GM19099 (cell line): ENCODE results near the gene INPP5A.

Experiments
- POLR2A ChIP-seq: IDR thresholded peaks from 3 replicates; pipeline ENCODE4 v1.6.1; 2011; ENCODE audit warnings: low read depth; ENCODE audit not compliant: insufficient read length; ENCODE audit errors: extremely low read depth

INPP5A gene

DNA sequence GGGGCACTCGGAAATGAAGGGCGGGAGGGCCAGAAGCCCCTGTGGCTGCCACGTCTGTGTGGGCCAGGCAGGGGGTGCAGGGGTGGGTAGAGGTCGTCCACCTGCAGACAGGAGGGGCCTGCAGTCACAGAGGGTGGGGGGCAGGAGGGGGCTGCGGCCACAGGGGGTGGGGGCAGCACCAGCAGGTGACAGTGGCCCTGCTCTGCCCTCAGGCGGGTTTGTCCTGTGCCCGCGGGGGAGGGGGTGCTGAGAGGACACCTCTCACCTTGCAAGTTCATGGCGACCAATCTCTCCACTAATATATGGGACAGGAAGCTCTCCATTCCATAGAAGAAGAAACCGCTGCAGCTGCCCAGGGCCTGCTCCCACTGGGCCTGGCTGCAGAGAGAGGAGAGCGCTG is 274.9 kb downstream of the INPP5A start:
- no peak for TF ChIP-seq POLR2A

DNA sequence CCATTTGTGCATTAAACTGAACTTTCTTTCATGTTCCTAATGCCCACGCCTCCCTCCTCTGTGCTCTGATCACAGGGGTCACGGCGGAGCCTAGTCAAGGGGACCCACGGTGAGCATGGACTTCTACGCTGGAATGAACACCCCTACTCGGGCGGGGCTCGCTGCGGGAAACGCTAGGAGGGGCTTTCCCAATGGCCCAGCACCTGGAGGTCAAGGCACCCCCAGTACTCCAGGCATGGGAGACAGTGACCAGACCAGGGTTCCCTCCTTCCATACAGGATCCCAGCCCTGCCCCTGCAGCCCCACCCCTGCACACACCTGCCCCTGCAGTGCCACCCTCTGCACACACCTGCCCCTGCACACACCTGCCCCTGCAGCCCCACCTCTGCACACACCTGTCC is 275.4 kb downstream of the INPP5A start:
- TF ChIP-seq POLR2A = no peak

DNA sequence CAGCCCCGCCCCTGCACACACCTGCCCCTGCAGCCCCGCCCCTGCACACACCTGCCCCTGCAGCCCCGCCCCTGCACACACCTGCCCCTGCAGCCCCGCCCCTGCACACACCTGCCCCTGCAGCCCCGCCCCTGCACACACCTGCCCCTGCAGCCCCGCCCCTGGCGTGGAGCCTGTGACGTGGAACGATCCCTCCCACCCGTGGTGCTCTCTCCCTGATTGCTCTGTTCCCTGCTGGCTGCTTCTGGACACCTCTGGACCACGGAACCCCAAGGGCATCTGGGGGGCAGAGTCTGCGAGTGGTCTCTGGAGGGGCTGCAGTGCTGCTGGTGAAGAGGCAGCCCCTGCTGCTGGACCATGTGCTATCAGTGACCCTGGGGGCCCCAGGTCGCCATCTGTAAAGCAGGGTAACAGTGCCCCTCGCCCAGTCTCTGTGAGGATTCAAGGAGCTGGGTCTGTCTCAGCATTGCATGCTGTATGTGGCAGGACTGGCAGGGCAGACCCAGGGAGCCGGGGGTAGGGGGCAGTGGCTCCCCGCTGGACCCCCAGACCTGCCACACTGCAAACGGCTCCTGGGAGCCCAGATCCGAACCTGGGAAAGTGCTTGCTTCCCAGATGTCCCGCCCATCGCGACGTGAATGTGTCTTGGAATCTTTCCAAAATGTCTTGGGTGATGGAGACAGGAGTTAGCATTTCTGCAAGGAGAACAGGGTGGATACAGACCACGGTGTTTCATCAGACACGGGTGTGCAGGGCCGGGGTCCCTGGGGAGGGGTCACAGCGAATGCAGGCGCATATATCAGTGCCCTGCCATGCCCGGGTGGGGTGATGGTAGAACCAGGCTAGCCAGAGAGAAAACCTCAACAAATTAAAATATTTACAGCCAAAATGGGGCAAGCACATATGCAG is 276.2 kb downstream of the INPP5A start:
- TF ChIP-seq POLR2A = no peak

DNA sequence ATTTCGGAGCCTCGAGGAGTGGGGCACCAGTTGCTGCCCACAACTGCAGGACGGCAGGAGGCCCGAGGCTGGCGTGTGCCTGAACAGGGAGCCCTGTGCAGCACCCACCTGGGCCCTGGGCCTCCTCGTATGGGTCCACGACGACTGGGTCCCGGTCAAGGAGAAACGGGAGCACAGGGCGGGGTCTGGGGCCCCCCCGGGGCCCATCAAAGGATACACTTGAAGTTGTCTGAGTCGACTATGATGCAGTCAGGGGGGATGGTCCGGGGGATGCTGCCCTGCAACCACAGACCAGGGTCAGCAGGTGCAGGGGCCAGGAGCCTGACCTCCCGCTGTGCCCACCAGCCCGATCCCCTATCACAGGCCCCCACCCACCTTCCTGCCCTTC is 276.9 kb downstream of the INPP5A start:
- TF ChIP-seq POLR2A = no peak

DNA sequence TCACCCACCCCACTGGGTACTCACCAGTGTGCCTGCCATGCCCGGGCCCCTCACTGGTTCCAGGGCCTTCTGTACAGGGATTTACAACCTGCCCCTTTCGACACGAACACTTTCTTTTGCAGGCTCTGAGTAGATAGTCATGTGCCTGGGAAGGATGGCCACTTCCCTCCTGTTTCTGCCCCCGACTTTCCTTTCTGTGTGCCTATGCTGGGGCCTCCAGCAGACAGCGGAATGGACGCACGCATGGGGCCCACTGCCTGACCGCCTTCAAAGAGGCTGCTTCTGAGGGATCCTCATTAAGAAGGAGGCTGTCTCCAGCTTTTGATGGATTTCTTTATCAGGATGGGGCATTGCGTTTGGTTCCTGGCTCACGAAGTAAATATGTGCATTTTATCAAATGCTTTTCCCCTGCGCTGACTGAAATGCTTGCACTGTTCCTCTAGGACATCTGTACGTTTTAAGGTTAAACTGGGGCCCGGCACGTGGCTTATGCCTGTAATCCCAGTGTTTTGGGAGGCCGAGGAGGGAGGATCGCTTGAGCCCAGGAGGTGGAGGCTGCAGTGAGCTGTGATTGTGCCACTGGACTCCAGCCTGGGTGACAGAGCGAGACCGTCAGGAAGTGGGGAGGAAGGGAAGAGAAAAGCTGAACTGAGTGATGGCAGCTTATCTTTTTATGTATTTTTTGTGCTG is 277.7 kb downstream of the INPP5A start:
- no peak for TF ChIP-seq POLR2A

DNA sequence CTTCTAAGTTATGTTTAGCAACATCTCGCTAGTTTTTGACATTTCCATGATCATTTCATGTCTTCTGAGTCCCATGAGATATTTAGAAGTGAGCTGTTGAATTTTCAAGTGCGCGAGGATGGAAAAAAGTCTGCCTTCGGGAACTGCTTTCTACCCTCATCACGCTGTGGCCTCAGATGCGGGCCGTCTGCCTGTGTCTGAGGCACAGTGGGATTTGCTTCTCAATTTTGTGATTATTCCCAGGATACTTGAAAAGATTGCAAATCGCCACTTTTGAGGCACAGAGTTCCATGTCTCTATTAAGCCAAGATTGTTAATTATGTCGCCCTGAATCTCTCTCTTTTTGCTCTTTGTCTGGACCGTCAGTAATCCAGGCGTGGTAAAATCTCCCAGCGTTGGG is 279.1 kb downstream of the INPP5A start:
- TF ChIP-seq POLR2A = no peak

DNA sequence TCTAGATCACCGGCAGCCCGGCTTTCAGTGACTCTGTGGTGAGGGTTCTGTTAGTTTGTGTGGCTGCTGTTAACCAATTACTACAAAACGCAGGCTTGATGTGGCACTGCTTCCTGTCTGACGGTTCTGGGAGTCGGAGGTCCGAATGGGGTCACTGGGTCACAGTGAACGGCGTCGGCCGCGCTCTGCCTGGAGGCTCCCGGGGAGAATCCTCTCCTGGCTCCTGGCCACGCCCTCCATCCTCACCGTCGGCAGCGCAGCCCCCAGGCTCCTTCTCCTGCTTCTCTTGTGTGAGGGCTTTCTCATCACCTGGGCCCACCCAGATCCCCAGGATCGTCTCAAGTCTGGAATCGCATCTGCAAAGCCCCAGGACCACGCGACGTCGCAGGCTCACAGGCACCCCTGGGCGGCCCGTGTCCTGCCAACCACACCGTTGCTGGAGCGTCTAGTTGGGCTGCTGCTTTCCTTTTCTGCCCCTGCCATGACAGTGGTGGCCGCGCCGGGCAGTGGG is 280.2 kb downstream of the INPP5A start:
- no peak for TF ChIP-seq POLR2A

DNA sequence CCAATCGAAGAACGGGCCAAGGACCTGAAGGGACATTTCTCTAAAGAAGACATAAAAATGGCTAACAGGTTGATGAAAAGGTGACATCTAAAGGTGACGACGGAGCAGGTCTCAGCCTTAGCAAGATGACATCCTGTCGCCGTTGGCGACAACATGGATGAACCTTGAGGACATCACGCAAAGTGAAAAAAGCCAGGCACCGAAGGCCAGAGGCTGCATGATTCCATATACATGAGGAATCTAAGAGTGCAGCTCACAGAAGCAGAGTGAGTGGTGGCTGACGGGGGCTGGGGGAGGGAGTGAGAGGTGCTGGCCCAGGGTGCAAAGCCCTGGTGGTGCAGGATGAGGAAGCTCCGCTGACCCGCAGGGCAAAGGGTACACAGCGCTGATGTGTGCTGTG is 282.5 kb downstream of the INPP5A start:
- no peak for TF ChIP-seq POLR2A

DNA sequence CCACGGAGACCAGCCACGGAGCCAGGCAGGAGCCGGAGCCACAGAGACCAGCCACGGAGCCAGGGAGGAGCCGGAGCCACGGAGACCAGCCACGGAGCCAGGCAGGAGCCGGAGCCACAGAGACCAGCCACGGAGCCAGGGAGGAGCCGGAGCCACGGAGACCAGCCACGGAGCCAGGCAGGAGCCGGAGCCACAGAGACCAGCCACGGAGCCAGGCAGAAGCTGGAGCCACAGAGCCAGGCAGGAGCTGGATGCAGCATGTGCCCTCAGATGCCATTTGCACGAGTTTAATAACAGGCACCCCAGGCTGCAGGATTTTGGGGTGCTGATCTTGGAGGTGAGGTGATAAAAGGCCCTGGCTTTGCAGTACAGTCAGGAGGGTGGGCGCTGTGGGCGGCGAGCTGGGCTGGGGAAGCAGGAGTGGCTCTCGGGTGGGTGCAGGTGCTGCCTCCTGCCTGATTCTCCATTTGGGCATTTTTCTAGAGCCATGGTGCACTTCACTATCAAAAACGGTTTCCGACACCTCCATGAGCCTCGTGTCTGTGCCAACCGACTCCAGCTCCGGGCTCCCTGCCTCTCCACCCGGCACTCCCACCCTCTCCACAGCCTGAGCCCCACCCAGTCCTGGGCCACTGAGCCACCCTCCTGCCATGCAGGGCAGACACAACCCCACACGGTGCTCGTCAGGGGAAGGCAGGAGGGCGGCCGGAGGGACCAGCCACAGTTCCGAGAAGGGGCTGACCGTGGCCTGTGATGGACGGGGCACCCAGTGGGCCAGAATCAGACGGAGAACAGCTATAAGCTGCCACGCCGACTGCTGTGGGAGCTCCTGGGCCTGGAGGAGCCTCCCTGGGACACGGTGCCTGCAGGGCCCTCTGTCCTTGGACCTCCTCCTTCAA is 289.2 kb downstream of the INPP5A start:
- TF ChIP-seq POLR2A = no peak

DNA sequence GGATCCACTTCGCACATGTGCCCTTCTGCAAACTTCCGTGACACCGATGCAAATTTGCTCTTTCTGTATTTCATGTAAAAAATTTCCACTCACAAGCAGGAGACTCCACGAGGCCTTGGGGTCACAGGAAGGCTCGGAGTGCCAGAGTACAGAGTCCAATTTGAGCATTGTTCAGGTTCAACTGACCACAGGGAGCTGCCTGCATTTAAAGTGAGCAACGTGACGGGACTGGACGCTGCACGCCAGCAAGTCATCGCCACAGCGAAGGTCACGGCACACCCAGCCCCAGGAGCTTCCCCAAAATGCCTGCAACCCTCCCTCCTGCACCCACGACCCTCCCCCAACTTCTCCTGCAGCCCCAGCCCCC is 289.8 kb downstream of the INPP5A start:
- no peak for TF ChIP-seq POLR2A

DNA sequence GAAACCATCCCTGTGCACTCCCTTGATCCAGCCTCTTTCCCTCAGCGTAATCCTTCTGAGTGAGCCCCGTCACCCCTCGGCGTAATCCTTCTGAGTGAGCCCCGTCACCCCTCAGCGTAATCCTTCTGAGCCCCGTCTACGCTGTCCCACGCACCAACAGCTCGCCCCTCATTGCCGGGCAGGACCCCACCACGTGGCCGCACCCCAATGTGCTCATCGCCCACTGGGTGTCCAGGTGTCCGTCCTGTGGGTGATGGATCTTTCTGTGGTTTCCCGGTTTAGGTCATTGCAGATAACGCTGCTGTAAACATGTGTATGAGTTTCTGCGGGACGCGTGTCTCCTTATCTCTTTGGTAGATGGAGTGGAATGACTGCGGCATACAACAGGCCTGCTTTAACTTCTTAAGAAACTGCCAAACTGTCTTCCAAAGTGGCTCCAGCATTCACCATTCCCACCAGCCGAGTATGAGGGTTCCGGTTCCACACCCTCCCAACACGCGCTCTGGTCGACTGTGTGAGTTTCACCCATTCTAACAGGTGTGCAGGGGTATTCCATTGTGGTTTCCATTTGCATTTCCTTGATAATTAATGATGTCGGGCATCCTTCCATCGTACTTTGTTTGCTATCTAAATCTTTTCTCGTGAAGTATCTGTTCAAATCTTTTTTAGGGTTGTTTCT is 290.4 kb downstream of the INPP5A start:
- TF ChIP-seq POLR2A = no peak

DNA sequence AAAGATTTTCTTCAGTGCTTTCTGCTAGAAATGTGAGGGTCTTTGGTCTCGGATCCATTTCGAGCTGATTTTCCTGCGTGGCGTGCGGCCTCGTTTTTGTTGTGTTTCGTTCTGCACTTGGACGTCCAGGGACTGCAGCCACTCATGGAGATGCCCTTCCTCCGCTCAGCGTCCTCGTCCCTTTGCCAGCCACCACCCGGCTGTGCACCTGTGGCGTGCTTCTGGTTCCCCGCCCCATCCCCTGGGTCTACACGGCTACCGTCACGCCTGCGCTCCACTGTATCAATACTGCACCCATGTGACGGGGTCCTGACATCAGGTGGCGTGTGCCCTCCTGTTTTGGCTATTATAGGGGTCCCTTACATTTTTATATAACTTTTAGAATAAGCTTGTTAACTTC is 291.1 kb downstream of the INPP5A start:
- TF ChIP-seq POLR2A = no peak

DNA sequence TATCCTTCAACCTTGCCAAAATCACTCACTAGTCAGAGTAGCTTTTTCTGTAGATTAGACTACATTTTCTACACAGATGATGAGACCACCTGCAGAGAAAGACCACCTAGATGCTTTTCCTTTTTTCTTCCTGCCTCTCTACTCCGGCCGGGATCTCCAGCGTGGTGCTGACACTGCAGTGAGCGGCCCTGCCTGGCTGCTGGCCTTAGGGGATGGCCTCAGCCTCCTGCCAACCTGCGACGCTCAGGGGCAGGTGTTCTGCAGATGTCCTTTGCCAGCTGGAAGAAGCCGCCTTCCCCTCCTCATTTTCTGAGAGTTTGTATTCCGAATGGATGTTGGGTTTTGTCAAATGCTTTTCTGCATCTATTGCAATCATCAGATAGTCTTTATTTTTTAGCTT is 291.8 kb downstream of the INPP5A start:
- no peak for TF ChIP-seq POLR2A

DNA sequence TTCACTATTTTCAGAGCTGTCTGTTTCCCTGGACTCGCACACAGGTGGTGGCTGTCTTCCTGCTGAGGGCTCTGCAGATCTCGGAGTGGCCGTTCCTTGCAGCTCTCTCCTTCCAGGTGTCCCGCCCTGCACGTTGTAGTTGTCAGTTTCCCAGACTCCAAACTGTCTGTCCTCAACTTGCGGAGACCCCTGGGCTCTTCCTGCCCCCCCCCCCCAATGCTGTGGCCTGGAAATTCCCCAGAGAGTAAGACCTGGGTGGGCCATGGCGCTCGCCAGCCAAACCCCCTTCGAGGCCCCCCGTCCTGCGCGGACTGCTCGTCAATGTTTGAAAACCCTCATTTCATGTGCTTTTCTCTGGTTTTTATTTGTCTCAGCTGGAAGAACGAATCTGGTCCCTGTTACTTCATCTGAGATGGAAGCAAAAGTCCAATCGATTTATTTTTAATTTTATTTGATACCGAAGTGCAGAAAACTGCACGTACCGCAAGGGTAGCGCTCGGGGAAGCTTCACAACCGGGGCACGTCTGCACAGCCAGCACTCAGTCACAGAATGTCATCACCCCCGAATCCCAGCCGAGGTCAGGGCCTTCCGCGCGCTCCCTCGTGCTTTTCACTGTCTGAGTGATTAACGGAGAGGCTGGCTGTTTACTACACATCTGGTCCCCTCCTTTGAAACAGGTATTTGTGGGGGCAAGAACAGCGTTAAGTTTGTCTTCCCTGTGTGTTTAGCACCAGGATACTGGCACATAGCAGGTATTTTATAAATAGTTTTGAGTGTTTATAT is 294.8 kb downstream of the INPP5A start:
- no peak for TF ChIP-seq POLR2A
